ENCODE results near the gene CADM2.

The CADM2 gene

DNA sequence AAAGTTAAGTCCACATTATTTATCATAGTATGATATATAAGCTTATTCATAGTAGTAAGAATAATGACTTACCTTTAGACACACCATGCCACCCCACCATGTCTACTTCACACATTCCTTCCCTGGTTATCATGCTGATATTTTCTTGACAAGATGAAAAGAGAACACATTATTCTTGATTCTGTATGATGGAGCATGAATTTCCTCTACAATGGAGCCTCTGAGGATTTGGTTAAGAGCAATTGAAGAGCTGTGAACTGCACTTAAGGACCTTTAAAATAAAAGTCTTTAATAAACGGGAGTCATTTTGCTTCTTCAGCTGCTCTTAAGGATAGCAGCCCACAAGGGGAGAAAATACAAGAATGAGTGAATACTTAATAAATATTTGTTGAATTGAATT is 226.7 kb downstream of the CADM2 start:
- Histone ChIP-seq H3K4me1 (ENCODE audit: control insufficient read depth, insufficient read depth, low read length) (no peaks in the 10 kb centered on the region), H3K4me3 (ENCODE audit: low read depth, low read length) (no peak overlapping the region), H3K9me3 (ENCODE audit: control insufficient read depth, insufficient read depth, low read depth, low read length) (no peaks in the 10 kb centered on the region), H3K36me3 (ENCODE audit: control insufficient read depth in 2 of 2, insufficient read depth in 1 of 2, low read length in 2 of 2) (no peaks in the 10 kb centered on the region), H3K27ac (ENCODE audit: extremely low read depth, low read depth, low read length) (no peak overlapping the region)
- CTCF ChIA-PET, result no interaction called here
- TF ChIP-seq KLF1 (tag by site-specific recombination; IDR thresholded peaks at IDR 0.05) (no peak), ZNF184 (tag by site-specific recombination; IDR thresholded peaks at IDR 0.05) (no peak), ZNF585B (tag by site-specific recombination; IDR thresholded peaks at IDR 0.05) (no peak), WT1 (tag by site-specific recombination; IDR thresholded peaks at IDR 0.05) (no peak), ZNF274 (IDR thresholded peaks at IDR 0.05; ENCODE audit: low read length) (no peak), ZNF274 (tag by site-specific recombination; IDR thresholded peaks at IDR 0.05; ENCODE audit: borderline replicate concordance) (no peak), ZIC2 (tag by site-specific recombination; IDR thresholded peaks at IDR 0.05) (no peak), ZNF394 (tag by site-specific recombination; IDR thresholded peaks at IDR 0.05; ENCODE audit: borderline replicate concordance) (no peak), YY2 (tag by site-specific recombination; IDR thresholded peaks at IDR 0.05) (no peak), SP7 (tag by site-specific recombination; IDR thresholded peaks at IDR 0.05) (no peak), ZNF660 (tag by site-specific recombination; IDR thresholded peaks at IDR 0.05) (no peak), ZNF132 (tag by site-specific recombination; IDR thresholded peaks at IDR 0.05; ENCODE audit: borderline replicate concordance) (no peak), ZNF530 (tag by site-specific recombination; IDR thresholded peaks at IDR 0.05; ENCODE audit: low read depth) (no peak), PRDM1 (tag by site-specific recombination; IDR thresholded peaks at IDR 0.05) (no peak), ZFP37 (tag by site-specific recombination; IDR thresholded peaks at IDR 0.05) (no peak), TRIM28 (IDR thresholded peaks at IDR 0.05; ENCODE audit: borderline replicate concordance, low read length) (no peak), ZBTB1 (tag by site-specific recombination; IDR thresholded peaks at IDR 0.05) (no peak), ZNF423 (tag by site-specific recombination; IDR thresholded peaks at IDR 0.05) (no peak)
- TF ChIP-seq, protein P1, sequence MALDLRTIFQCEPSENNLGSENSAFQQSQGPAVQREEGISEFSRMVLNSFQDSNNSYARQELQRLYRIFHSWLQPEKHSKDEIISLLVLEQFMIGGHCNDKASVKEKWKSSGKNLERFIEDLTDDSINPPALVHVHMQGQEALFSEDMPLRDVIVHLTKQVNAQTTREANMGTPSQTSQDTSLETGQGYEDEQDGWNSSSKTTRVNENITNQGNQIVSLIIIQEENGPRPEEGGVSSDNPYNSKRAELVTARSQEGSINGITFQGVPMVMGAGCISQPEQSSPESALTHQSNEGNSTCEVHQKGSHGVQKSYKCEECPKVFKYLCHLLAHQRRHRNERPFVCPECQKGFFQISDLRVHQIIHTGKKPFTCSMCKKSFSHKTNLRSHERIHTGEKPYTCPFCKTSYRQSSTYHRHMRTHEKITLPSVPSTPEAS (tag by site-specific recombination; IDR thresholded peaks at IDR 0.05), result no peak
- TF ChIP-seq, protein P2, sequence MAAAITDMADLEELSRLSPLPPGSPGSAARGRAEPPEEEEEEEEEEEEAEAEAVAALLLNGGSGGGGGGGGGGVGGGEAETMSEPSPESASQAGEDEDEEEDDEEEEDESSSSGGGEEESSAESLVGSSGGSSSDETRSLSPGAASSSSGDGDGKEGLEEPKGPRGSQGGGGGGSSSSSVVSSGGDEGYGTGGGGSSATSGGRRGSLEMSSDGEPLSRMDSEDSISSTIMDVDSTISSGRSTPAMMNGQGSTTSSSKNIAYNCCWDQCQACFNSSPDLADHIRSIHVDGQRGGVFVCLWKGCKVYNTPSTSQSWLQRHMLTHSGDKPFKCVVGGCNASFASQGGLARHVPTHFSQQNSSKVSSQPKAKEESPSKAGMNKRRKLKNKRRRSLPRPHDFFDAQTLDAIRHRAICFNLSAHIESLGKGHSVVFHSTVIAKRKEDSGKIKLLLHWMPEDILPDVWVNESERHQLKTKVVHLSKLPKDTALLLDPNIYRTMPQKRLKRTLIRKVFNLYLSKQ (tag by site-specific recombination; IDR thresholded peaks at IDR 0.05; ENCODE audit: borderline replicate concordance), result no peak
- POLR2A ChIA-PET, result no interaction called here

DNA sequence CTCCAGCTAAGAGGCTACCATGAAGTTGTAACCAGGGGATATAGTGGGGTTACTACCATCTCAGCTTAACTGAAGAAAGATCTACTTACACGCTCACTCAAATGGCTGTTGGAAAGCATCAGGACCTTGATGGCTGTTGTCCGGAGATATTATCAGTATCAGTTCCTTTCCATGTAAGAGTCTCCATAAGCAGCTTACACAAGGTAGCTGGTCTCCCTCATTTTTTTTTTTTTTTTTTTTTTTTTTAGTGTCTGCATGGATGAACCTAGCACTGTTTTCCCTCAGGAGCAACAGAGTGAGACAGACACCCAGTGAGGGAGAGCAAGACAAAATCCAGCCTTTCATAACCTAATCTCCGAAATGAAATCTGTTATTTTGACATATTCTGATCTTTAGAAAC is 230.9 kb downstream of the CADM2 start:
- CTCF ChIA-PET, result no interaction called here
- TF ChIP-seq SP3 (tag by site-specific recombination; IDR thresholded peaks at IDR 0.05) (no peak), ZNF596 (tag by site-specific recombination; IDR thresholded peaks at IDR 0.05) (no peak), ZNF223 (tag by site-specific recombination; IDR thresholded peaks at IDR 0.05) (no peak), RBAK (tag by site-specific recombination; IDR thresholded peaks at IDR 0.05) (no peak), GFI1B (tag by site-specific recombination; IDR thresholded peaks at IDR 0.05) (no peak), SALL2 (tag by site-specific recombination; IDR thresholded peaks at IDR 0.05; ENCODE audit: borderline replicate concordance) (no peak), ZNF423 (tag by site-specific recombination; IDR thresholded peaks at IDR 0.05) (no peak), GLI2 (tag by site-specific recombination; IDR thresholded peaks at IDR 0.05; ENCODE audit: borderline replicate concordance, low read depth) (no peak), ZNF175 (tag by site-specific recombination; IDR thresholded peaks at IDR 0.05) (no peak)
- Histone ChIP-seq H3K4me3 (ENCODE audit: low read depth, low read length) (no peak overlapping the region), H3K9me3 (ENCODE audit: control insufficient read depth, insufficient read depth, low read depth, low read length) (no peaks in the 10 kb centered on the region), H3K4me1 (ENCODE audit: control insufficient read depth, insufficient read depth, low read length) (no peaks in the 10 kb centered on the region), H3K36me3 (ENCODE audit: control insufficient read depth in 2 of 2, insufficient read depth in 1 of 2, low read length in 2 of 2) (no peaks in the 10 kb centered on the region), H3K27ac (ENCODE audit: extremely low read depth, low read depth, low read length) (no peak overlapping the region)
- POLR2A ChIA-PET, result no interaction called here
